ENCODE results near the gene AFF1.
"Not testable (repeated sequence)": the region's sequence is repeated elsewhere in the genome, so short reads cannot be mapped to it uniquely, and the experiment has no call there.

The AFF1 gene

DNA sequence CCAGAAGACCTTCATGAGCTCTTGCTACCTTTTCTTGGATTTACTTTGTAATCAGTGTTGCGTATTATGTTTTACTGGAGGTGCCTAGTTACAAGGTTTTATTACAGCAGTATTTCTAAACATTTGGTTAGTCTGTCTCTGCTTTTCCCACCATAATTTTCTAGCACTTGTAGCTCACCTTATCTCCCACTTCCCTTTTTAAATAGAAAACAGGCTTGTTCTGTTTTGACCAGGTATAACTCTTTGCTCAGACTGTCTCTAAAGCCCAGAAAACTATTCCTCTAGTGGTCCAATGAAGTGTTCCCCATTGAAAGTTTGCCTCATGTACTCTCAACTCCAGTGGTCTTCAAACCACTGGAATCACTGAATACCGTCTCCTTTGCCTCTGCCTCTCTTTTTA lies 43.9 kb downstream of the AFF1 start:
- no peak for DNase-seq (ENCODE audit: low read depth)

DNA sequence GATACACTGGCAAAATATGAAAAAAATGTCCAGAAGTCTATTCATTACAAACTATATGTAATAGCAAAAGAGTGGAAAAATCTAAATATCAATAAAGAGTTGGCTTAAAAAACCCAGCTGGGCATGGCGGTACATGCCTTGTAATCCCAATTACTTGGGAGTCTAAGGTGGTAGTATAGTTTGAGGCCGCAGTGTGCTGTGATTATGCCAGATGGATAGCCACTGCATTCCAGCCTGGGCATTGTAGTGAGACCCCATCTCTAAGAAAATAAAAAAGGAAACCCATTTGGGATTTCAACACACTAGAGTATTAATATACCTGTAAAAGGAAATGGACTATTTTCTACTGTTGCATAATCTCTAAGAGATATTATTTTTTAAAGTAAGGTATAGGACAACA lies 45.4 kb downstream of the AFF1 start:
- no peak for DNase-seq (ENCODE audit: low read depth)

DNA sequence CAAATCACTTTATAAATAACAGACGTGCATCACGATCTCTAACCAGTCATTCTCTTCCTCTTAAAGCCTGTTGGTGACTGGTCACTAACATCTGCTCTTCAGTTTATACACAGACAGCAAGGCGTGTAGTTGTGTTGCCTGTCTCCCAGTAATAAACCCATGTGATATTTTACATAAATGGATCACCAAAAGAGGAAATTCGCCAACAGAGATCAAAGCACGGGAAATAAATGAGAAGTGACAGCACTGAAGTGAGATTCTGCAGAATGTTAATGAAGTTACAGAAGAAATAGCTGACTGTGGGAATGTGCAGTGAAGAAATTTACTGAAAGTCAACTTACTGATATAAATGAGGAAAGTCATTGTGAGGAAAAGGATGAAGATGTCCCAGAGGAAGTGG lies 47.0 kb downstream of the AFF1 start:
- no peak for DNase-seq (ENCODE audit: low read depth)

DNA sequence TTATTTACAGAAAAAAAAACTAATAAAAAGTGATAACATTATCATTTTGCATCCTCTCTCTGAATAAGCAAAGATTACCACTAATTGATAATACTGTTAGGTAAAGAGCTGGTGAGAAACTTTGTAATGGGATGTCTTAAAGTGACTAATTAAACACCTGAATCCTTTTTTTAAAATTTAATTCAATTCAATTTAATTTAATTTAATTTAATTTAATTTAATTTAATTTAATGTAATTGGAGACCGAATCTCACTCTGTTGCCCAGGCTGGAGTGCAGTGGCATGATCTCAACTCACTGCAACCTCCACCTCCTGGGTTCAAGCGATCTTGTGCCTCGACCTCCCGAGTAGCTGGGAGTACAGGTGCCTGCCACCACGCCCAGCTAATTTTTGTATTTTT lies 51.0 kb downstream of the AFF1 start:
- DNase-seq (ENCODE audit: low read depth): not testable (repeated sequence)

DNA sequence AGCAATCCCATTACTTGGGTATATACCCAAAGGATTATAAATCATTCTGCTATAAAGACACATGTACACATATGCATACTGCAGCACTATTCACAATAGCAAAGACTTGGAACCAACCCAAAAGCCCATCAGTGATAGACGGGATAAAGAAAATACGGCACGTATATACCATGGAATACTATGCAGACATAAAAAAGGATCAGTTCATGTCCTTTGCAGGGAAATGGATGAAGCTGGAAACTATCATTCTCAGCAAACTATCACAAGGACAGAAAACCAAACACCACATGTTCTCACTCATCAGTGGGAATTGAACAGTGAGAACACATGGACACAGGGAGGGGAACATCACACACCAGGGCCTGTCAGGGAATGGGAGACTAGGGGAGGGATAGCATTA lies 54.8 kb downstream of the AFF1 start:
- not testable (repeated sequence) for DNase-seq (ENCODE audit: low read depth)

DNA sequence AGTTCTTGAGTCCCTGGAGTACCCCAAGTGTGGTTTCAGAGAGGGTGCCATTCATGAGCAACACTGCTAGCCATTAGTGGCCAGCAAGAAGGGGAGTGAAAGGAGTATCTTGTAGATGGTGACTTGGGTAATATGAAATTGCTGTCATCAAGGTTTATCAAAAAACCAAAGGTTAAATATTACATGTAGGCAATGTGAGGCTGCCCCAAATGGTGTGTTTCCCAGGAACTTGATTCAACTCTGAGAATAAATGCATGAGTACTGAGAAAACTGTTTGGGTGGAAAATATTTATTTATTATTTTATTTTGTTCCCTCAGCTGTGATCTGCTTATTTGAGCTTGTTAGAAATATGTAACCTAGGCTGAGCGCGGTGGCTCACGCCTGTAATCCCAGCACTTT lies 55.7 kb downstream of the AFF1 start:
- no peak for DNase-seq (ENCODE audit: low read depth)

DNA sequence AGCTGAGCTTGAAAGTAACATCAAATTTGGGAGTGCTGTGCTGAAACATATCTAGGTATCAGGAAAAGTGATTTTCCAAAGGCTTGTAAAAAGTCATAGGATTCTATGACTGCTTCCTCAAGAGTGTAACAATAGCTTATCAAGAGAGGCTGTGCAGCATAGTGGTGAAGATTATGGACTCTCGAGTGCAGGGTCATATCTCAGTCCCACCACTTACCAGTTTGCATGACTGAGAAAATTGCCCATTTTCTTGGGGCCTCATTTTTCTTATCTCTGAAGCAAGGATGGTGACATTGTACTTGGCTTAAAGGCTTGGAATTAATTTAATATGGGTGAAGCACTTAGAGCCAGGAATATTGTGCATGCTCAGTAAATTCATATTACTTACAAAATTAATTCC lies 57.2 kb downstream of the AFF1 start:
- no peak for DNase-seq (ENCODE audit: low read depth)

DNA sequence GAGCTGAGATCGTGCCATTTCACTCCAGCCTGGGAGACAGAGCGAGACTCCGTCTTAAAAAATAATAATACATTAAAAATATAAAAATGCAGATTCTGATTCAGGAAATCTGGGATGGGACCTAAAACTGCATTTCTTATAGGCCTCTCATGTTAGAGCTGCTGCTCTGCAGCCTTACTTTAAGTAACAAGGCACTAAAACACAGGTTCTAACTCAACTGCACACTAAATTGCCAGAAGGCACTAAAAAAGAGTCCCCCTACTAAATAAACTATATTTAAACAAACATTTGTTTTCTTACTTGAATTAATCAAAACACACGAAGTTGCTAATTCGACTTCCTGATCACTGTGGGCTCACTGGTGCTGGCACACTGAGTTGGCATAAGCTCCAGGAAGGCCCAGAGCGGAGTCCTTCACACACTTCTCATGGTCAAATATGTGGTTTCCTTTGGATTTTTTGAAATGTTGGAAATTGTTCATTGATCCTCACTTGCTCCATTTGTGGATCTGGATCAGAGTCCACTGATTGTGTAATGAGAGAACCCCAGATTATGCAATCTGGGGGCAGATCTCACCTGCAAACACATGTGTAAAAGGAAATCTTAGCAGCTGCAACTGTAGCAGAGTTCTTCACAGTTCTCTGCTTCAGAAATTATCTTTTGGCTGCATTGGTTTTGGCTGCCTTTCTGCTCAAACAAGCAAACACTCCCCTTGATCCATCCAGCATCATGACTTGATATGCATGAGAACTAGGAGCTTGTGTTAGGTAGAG lies 59.3 kb downstream of the AFF1 start:
- DNase-seq (ENCODE audit: low read depth): no peak

DNA sequence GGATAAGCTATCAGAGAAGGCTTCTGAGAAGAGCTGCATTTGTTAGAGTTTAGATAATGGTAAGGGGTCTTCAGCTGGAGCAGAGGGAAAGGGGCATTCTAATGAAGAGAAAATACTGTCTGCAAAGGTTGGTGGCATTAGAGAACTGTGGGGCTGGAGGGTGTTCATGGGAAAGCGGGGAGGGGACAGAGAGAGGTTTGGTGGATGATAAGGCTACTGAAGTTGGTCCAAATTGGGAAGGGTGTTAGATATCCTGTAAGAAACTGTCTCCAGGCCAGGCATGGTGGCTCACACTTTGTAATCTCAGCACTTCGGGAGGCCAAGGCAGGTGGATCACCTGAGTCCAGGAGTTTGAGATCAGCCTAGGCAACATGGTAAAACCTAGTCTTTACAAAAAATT lies 59.9 kb downstream of the AFF1 start:
- DNase-seq (ENCODE audit: low read depth): no peak

DNA sequence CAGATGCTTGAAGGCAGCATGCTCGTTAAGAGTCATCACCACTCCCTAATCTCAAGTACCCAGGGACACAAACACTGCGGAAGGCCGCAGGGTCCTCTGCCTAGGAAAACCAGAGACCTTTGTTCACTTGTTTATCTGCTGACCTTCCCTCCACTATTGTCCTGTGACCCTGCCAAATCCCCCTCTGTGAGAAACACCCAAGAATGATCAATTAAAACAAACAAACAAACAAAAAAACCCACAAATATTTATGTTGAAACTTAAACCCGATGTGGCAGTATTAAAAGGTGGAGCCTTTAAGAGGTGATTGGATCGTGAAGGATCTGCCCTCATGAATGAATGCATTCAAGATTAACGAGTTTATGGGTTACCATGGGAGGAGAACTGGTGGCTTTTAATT lies 61.7 kb downstream of the AFF1 start:
- DNase-seq (ENCODE audit: low read depth): not testable (repeated sequence)

DNA sequence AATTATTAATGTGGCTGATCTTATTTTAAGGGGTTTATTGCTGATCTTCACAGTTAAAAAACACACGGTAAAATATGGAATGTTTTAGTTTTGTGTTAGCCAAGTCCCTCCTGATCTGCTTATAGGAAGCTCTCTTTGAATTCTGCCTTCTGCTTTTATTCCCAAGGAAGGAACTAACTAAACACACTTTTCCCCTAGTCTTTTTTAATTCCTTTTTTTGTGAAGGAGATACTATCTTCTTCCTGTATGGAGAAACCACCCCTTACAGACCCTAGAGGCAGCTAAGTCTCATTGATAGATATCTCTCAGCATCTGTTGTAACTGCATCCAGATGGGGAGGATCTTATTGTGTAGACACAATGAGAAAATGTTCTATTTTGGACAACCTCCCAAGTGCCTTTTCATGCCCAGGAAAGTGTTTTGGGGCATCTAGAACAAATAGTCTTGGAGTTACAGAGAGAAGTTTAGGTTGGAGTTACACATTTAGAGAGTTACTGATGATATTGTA lies 64.4 kb downstream of the AFF1 start:
- DNase-seq (ENCODE audit: low read depth): no peak

DNA sequence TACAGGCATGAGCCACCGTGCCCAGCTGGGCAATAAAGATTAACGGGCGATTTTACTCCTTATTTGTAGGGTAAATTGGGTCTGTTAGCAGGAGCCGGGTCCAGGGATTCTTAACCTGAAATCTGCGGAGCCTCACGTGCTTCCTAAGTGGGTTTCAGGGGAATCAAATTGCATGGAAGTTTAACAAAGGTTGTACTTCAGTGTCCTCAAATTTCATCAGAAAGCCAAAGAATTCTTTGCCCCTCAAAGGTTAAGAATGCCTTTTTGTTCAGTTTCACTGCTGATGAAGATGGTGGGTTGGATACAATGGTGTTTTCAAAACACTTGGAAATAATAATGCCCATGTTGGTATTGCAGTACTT lies 67.9 kb downstream of the AFF1 start:
- no peak for DNase-seq (ENCODE audit: low read depth)

DNA sequence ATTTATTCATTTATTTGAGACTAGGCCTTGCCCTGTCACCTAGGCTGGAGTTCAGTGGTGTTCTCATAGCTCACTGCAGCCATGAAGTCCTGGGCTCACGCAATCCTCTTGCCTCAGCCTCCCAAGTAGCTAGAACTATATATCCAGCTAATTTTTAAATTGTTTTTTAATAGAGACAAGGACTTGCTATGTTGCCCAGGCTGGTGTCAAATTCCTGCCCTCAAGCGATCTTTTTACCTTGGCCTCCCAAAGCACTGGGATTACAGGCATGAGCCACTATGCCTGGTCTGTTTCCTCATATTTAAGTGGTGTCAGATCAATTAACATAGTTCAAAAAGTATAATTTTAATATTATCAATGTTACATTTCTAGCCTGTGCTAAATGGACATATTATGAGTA lies 68.5 kb downstream of the AFF1 start:
- DNase-seq (ENCODE audit: low read depth): no peak

DNA sequence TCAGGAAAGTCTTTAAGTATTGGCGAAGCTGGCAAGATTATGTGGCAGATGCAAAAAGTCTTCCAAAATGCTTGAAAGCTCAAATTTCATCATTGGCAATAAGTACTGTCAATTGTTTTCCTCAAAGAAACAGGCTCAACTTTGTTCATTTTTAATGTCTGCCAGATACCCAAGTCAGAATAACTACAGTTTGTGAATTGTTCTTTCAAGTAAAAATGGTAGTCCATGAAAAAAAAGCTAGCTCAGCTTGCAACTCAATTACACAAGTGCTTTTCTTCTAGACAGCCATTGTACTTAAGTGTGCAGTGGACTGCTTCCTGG lies 70.5 kb downstream of the AFF1 start:
- DNase-seq (ENCODE audit: low read depth): no peak

DNA sequence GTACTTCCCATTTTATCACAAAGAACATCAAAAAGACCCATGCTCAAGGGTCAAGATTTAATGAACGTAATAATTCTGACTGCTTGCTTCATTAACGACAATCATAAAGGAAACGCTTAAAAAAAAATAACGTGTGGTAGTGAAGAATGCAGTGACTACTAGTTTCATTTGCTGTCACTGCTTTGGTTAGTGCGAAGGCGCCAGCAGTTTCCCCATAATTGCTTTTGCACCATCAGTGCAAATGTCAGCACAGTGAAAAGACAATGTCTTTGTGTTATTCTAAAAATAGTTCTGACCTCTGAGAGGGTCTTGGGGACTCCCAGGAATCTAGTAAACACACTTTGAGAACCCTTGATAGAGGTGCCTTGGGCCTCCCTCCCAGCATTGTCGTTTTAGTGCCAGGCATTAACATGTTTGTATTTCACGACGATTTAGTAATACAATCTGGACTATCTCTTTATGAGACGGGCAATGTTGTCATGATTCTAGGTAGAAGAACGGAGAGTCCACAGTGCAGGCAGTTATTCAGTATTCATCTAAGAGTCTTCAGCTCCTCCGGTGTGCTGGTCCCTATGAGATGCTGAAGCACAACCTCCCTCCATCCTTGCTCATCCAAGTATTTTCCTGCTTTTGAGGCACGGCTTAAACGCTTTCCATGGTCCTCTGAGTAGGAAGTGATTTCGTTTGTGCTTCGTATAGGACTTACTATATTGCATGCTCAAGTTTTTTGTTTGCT lies 71.0 kb downstream of the AFF1 start:
- no peak for DNase-seq (ENCODE audit: low read depth)

DNA sequence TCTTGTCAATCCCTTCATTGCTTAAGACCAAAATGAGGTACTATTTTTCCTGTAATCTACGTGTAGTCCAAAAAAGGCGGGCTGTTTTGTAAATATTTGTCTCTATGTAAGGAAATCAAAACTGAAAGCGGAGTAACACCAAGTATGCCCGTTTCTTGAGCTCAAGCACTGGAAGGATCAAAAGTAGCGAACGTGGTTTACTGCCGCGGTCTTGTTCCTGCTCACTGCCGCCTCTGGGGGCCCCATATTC lies 71.5 kb downstream of the AFF1 start:
- DNase-seq (ENCODE audit: low read depth): no peak

DNA sequence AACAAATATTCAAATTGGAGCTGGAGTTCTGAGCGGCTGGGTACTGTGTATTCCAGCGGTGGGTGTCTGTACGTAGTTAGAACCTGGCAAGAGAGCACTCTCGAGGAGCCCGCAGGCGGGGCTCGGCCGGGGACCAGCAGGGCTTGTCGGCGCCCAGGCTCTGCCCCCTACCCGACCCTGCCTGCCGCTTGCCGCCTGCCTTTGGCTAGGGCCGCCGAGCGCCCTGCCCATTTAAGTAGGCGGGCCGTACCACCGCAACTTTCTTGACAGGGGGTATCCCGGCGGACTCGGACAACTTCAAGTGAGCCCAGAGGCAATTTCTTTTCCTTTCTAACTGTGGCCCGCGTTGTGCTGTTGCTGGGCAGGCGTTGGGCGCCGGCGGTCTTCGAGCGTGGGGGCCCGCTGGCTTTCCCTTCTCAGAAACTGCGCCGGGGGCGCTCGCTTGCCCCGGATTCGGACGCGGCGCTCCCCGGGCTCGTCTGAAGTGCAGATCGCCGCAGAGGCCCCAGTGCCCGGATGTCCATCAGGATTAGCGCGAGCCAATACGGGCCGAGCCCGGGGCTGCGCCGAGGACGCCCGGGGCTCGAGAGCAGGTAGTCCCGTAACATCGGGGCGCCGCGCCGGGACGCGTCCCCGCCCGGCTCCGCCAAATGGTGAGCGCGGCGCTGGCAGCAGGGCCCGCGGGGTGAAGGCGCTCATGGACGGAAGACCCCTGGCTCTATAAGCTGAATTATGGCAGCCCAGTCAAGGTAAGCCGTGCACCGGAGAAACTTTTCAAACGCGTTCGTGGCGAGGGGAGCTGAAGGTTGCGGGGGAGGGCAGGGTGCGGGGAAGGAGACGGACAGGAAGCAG lies 72.1 kb downstream of the AFF1 start:
- DNase-seq (ENCODE audit: low read depth): peak; percentile 84

DNA sequence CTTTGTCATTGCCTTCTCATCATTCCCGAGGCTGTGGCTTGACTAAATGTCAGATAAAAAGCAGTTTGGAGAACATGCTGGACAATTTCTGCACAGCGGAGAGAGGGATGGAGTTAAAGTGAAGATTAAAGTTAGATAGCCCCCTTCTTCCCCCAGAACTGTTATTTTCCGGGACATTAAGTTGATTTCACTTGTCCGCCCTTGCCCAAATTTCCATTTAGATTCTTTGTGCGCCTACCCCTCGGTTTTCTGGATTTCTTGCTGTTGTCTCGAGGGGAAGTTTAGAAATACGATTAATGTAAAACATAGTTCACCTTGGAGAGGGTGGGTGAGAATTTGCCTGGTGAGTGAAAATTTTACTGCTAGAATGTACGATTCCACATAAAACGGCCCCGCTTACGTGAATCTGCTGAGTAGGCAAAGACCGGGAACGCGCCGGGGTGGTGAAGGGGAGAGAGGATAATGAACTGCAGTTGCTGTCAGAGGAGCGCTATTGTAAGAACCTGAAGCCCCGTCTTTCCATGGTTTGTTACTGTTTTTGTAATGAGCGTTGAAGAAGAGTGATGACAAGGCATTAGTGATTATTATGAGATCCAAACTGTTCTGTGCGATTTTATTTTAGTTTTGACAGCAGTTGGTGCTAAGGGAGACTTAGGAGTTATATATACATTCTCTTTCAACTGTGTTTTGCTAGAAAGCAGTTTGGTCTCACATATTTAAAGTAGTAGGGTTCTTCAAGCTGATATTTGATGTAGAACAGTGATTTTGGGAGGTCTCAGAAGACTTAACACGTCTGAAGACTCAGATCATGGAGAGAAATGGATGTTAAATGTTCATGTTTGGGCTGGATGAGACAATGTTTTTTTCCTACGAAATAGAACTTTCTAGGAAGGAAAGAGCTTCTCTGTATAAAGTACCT lies 73.0 kb downstream of the AFF1 start:
- DNase-seq (ENCODE audit: low read depth): no peak

DNA sequence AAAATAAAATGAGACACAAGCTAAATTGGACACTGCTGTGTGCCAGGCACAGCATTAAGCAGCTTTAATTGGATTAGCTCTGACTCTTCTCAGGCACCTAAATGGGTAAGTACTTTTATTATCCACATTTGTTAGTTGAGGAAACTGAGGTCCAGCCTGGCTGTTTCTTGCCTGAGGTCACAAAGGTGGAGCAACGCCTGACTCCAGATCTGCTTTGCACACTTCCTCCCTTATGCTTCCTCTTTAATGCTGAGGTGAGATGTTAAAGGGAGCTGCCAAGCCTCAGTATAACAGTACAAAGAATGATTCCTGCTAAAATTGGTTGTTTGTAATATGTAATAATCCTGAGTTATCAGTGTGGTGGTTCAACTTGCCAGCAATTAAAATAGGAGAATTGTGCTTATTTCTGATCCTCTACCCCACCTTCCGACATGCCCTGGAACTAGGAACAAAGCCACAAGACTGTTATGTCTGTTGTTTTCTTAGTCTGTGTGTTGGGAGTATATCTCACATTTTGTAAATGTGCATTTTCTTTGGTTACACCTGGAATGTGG lies 74.4 kb downstream of the AFF1 start:
- DNase-seq (ENCODE audit: low read depth): no peak

DNA sequence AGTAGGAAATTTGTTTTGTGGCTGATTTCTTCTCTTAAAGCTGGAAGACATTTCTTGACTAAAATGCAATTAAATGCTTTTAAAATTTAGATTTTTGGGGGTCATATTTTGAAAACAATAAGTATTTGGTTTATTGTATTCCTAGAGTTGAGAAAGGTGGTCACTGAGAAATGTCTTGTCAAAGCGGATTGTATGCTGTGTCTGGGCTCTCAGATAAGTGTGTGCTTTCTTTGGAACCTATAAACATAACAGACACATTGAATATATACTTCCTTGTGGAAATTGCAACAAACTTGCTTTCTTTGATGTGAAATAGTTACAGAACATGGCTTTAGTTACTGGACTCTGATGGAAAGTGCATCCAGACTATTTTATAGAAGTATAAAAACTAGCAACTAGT lies 75.4 kb downstream of the AFF1 start:
- no peak for DNase-seq (ENCODE audit: low read depth)

DNA sequence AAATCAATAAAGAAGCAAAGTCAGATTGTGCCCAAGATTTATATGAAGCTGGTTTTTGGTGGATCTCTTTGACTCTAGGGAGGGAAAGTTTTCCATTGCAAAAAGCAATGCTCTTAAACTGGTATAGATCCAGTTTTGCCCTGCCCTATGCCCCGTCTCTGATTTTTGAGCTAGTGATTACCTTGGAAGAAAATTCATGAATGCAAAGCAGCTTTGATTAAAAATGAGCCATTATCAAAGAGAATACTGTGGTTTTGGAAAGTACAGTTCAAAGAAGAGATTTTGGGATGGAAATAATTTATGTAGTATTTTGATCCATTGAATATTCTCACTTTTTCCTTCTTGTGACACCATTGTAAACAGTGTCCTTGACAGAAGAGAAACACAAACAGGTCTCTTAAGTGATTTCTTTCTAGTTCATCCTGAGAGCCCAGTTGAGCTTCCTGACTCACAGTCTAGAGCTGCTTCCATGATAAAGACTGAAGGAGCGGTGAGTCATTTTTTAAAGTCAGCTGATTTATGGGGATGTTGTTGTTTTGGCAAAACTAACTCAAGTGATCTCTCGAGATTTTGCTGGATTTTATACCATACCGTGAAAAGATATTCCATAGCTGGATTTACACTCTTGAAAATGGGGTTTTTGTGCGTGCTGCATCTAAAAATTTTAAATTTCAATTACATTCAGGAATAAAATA lies 76.7 kb downstream of the AFF1 start:
- DNase-seq (ENCODE audit: low read depth): no peak

All from stimulated activated CD8-positive, alpha-beta memory T cell treated with anti-CD3 and anti-CD28 coated beads, Interleukin-12 subunit alpha, Interleukin-12 subunit beta, amount 100 ng/mL, for 1 hour (primary cell).